H1 (cell line): ENCODE data around the gene CUL4A. TPM values are rescaled to one million over a fixed set of nuclear protein-coding genes. Genes with fewer than 3 reads are reported as not detected.
A peak's percentile ranks its signal among the peaks of the same experiment; 100 is the strongest.

Experiments used
- CTCF ChIA-PET: fragments of 300-600 bp; sonication (Branson Sonifier 250); formaldehyde crosslinking; loops from one replicate; lab custom pipeline; 2021; ENCODE audit not compliant: partially characterized antibody; lab: Charles Lee
- POLR2A ChIA-PET: fragments of 300-600 bp; sonication (Branson Sonifier 250); formaldehyde crosslinking; loops from one replicate; lab custom pipeline; 2021; ENCODE audit warnings: inconsistent platforms; ENCODE audit not compliant: partially characterized antibody; lab: Charles Lee
- DNase-seq, 2 experiments: peaks; one replicate each; pipeline versions ENCODE4 v3.0.0 to v3.0.0-alpha.2; 2010 to 2022; ENCODE audit warnings: low spot score in 2 of 2, low read depth in 1 of 2, mixed read lengths in 1 of 2
- FAIRE-seq: peaks from 2 replicates; lab custom pipeline; 2011; peaks lifted over from hg19 to GRCh38; lab: Jason Lieb, UNC
- H2AFZ ChIP-seq: 2 replicates; pipeline ENCODE4 v1.8.1; 2012; ENCODE audit warnings: low read length, inconsistent platforms
- H2AK5ac ChIP-seq: 2 replicates; pipeline ENCODE4 v1.6.1; 2013; ENCODE audit warnings: low read depth, low read length
- H2BK120ac ChIP-seq: replicated peaks from 2 replicates; pipeline ENCODE3; 2013; ENCODE audit warnings: low read depth, low read length, inconsistent platforms
- H2BK12ac ChIP-seq: 2 replicates; pipeline ENCODE4 v1.6.1; 2013; ENCODE audit warnings: low read depth, low read length
- H2BK15ac ChIP-seq: 2 replicates; pipeline ENCODE4 v1.6.1; 2013; ENCODE audit warnings: low read length
- H2BK20ac ChIP-seq: 2 replicates; pipeline ENCODE4 v1.6.1; 2013; ENCODE audit warnings: low read length
- H2BK5ac ChIP-seq: 2 replicates; pipeline ENCODE4 v1.6.1; 2013; ENCODE audit warnings: low read depth, low read length
- H3K14ac ChIP-seq: 2 replicates; pipeline ENCODE4 v1.6.1; 2013; ENCODE audit warnings: inconsistent platforms; ENCODE audit not compliant: insufficient read length
- H3K18ac ChIP-seq: 2 replicates; pipeline ENCODE4 v1.6.1; 2013; ENCODE audit warnings: low read length; ENCODE audit errors: extremely low read depth
- H3K23ac ChIP-seq: 2 replicates; pipeline ENCODE4 v1.6.1; 2013; ENCODE audit warnings: inconsistent platforms; ENCODE audit not compliant: insufficient read length
- H3K23me2 ChIP-seq: 2 replicates; pipeline ENCODE4 v1.6.1; 2013; ENCODE audit warnings: low read depth, low read length
- H3K27ac ChIP-seq: 2 replicates; pipeline ENCODE4 v1.6.1; 2011; ENCODE audit warnings: low read depth, low read length, inconsistent platforms
- H3K27me3 ChIP-seq, 4 experiments: replicated peaks in 1 of 4; 1 replicate in 1 of 4; 2 replicates in 3 of 4; pipeline versions ENCODE4 v1.6.1 to v1.8.1; 2011 to 2013; ENCODE audit warnings: low read length in 3 of 4, mild to moderate bottlenecking in 3 of 4, inconsistent platforms in 2 of 4, mixed read lengths in 2 of 4, moderate library complexity in 1 of 4; ENCODE audit not compliant: control insufficient read depth in 3 of 4, insufficient read depth in 3 of 4; ENCODE audit errors: extremely low read depth in 1 of 4
- H3K36me3 ChIP-seq, 4 experiments: 2 replicates each; pipeline versions ENCODE4 v1.6.1 to v1.8.1; 2011 to 2013; ENCODE audit warnings: mild to moderate bottlenecking in 4 of 4, low read length in 3 of 4, moderate library complexity in 2 of 4, control low read depth in 1 of 4, inconsistent platforms in 1 of 4; ENCODE audit not compliant: insufficient read depth in 4 of 4, control insufficient read depth in 2 of 4
- H3K4ac ChIP-seq: replicated peaks from 2 replicates; pipeline ENCODE3; 2013; ENCODE audit warnings: low read length, low read depth, mixed read lengths, inconsistent platforms; ENCODE audit not compliant: insufficient read length
- H3K4me1 ChIP-seq, 4 experiments: replicated peaks in 1 of 4; 1 replicate in 1 of 4; 2 replicates in 3 of 4; pipeline versions ENCODE4 v1.6.1 to v1.8.1; 2011 to 2013; ENCODE audit warnings: low read length in 3 of 4, inconsistent platforms in 2 of 4, mixed read lengths in 1 of 4; ENCODE audit not compliant: insufficient read depth in 4 of 4, control insufficient read depth in 3 of 4
- H3K4me2 ChIP-seq, 2 experiments: 2 replicates each; pipeline versions ENCODE4 v1.6.1 to v1.8.1; 2011 to 2013; ENCODE audit warnings: low read depth in 2 of 2, low read length in 2 of 2, control low read depth in 1 of 2, inconsistent platforms in 1 of 2, mild to moderate bottlenecking in 1 of 2; ENCODE audit not compliant: insufficient read depth in 1 of 2
- H3K4me3 ChIP-seq, 4 experiments: fragments of 200-600, 300-600 bp in 1 of 4; sonication (generic), shearing (Covaris generic), sonication (Bioruptor Twin) in 1 of 4; 2 replicates each; pipeline versions ENCODE4 v1.5.1 to v1.8.1; 2011 to 2016; ENCODE audit warnings: low read length in 4 of 4, low read depth in 3 of 4, control low read depth in 2 of 4, inconsistent platforms in 2 of 4, mild to moderate bottlenecking in 2 of 4, mixed read lengths in 1 of 4, moderate library complexity in 1 of 4; ENCODE audit not compliant: insufficient read depth in 2 of 4; ENCODE audit errors: extremely low read depth in 1 of 4
- H3K56ac ChIP-seq: replicated peaks from 2 replicates; pipeline ENCODE3; 2013; ENCODE audit warnings: low read depth, mild to moderate bottlenecking, mixed read lengths, low read length, inconsistent platforms; ENCODE audit not compliant: insufficient read length
- H3K79me1 ChIP-seq: 2 replicates; pipeline ENCODE4 v1.6.1; 2013; ENCODE audit warnings: low read depth, low read length, control low read depth
- H3K79me2 ChIP-seq, 2 experiments: 2 replicates each; pipeline versions ENCODE4 v1.6.1 to v1.8.1; 2012 to 2013; ENCODE audit warnings: low read length in 2 of 2, mild to moderate bottlenecking in 2 of 2, inconsistent platforms in 1 of 2; ENCODE audit not compliant: insufficient read depth in 2 of 2, control insufficient read depth in 1 of 2
- H3K9ac ChIP-seq, 4 experiments: replicated peaks in 1 of 4; 1 replicate in 1 of 4; 2 replicates in 3 of 4; pipeline versions ENCODE4 v1.6.1 to v1.8.1; 2011 to 2013; ENCODE audit warnings: low read depth in 3 of 4, low read length in 3 of 4, control low read depth in 2 of 4, mild to moderate bottlenecking in 2 of 4, moderate library complexity in 2 of 4, inconsistent platforms in 1 of 4; ENCODE audit errors: extremely low read depth in 1 of 4
- H3K9me3 ChIP-seq, 2 experiments: 2 replicates each; pipeline versions ENCODE4 v1.6.1 to v1.8.1; 2012 to 2013; ENCODE audit warnings: mild to moderate bottlenecking in 2 of 2, moderate library complexity in 2 of 2, control low read depth in 1 of 2, inconsistent platforms in 1 of 2, low read depth in 1 of 2, low read length in 1 of 2, mixed read lengths in 1 of 2; ENCODE audit not compliant: insufficient read depth in 2 of 2
- H4K20me1 ChIP-seq, 2 experiments: replicated peaks in 1 of 2; 2 replicates each; pipeline versions ENCODE3 to v1.8.1; 2011 to 2013; ENCODE audit warnings: inconsistent platforms in 2 of 2, low read length in 2 of 2, mild to moderate bottlenecking in 1 of 2; ENCODE audit not compliant: insufficient read depth in 2 of 2, control insufficient read depth in 1 of 2
- H4K5ac ChIP-seq: 2 replicates; pipeline ENCODE4 v1.6.1; 2013; ENCODE audit warnings: low read length, low read depth, mixed read lengths, inconsistent platforms; ENCODE audit not compliant: insufficient read length
- H4K8ac ChIP-seq: 2 replicates; pipeline ENCODE4 v1.8.0; 2013; ENCODE audit warnings: mild to moderate bottlenecking, moderate library complexity, low read length, inconsistent platforms; ENCODE audit not compliant: insufficient read depth; ENCODE audit errors: extremely low read depth
- H4K91ac ChIP-seq: replicated peaks from 2 replicates; pipeline ENCODE3; 2013; ENCODE audit warnings: low read length, mixed read lengths, inconsistent platforms; ENCODE audit not compliant: insufficient read length
- ASH2L ChIP-seq: fragments of 200-600, 300-600 bp; sonication (generic); IDR thresholded peaks from one replicate; pipeline ENCODE4 v1.7.1; 2017; ENCODE audit warnings: low read length
- CEBPB ChIP-seq: IDR thresholded peaks from 2 replicates; pipeline ENCODE4 v1.6.1; 2012; ENCODE audit warnings: low read depth, low read length
- TAF1 ChIP-seq: IDR thresholded peaks from 2 replicates; pipeline ENCODE4 v1.6.1; 2011; ENCODE audit warnings: mild to moderate bottlenecking, low read depth, low read length
- WGBS, 2 experiments: shearing (Covaris generic) in 1 of 2; methylation state at CpG; one replicate each; pipeline versions ENCODE4 v1.1.6 to v1.1.7; 2013 to 2015; ENCODE audit warnings: low lambda C conversion rate in 2 of 2, mixed read lengths in 2 of 2, inconsistent platforms in 1 of 2, low coverage in 1 of 2, missing lambda C conversion rate in 1 of 2; ENCODE audit not compliant: insufficient replicate concordance in 2 of 2, insufficient coverage in 1 of 2, insufficient read length in 1 of 2; ENCODE audit errors: extremely low coverage in 1 of 2, missing lambda C conversion rate in 1 of 2; 5-methylcytosine and 5-hydroxymethylcytosine counted together
- polyA plus RNA-seq, 7 experiments: library from polyadenylated mRNA; depleted of rRNA in 3 of 7; stranded (reverse) in 5 of 7; unstranded in 2 of 7; fragments of >200 nt in 5 of 7; fragments of 200-250 nt in 2 of 7; gene quantifications; 1 replicate in 5 of 7; 2 replicates in 1 of 7; 4 replicates in 1 of 7; pipeline versions ENCODE4 v1.2.1 to v1.2.3, GENCODE V29; 2011 to 2013; ENCODE audit warnings: missing spikeins in 2 of 7, mixed read lengths in 2 of 7
- total RNA-seq: library from RNA; stranded (reverse); fragmentation: NEBNext Ultra II Directional; extraction: Animal tissue kit (Norgen Biotek cat#: 25700); gene quantifications from 2 replicates; pipeline ENCODE4 v1.2.1, GENCODE V29; 2021

CUL4A gene
- total and polyA plus RNA-seq, 2 of the 8 experiments (the other 6 are each of a cell fraction or from before 2014, with no cell fraction given), result 54.7 to 101 TPM

- peaks cover 7% of the 10 kb centered on the region for H3K79me1 ChIP-seq
- H3K36me3 ChIP-seq, result no peaks in the 10 kb centered on the region; a peak in 1 of 8 replicates
- POLR2A ChIA-PET, result interaction anchor here (0.6 to 1.7 kb wide), 4 partner anchors 10 to 38 kb away, joined by 3 to 4 read pairs (median 4); no protein-coding TSS in a partner anchor
- peaks cover 13 to 73% of the 10 kb centered on the region in 2 experiments for H3K79me2 ChIP-seq
- no peak overlapping the region for H4K5ac ChIP-seq
- no peak overlapping the region for H3K4me2 ChIP-seq
- no peak overlapping the region for H2BK20ac ChIP-seq
- H3K4me1 ChIP-seq, result peaks cover 0 to 1% (median 0%) of the 10 kb centered on the region in 4 experiments; a peak in 3 of 7 replicates
- H3K23me2 ChIP-seq, result peaks cover 8% of the 10 kb centered on the region
- H3K18ac ChIP-seq, result no peak overlapping the region
- DNase-seq (no peak), FAIRE-seq (no peak)
- no peak overlapping the region for H3K4me3 ChIP-seq
- no peak overlapping the region for H2BK12ac ChIP-seq
- H2AK5ac ChIP-seq, result no peak overlapping the region
- H2BK120ac ChIP-seq, result no peak overlapping the region
- H3K27ac ChIP-seq, result no peak overlapping the region
- H3K9ac ChIP-seq, result no peak overlapping the region
- no peak overlapping the region for H2AFZ ChIP-seq
- no peak overlapping the region for H3K56ac ChIP-seq
- no peak overlapping the region for H2BK5ac ChIP-seq
- H3K23ac ChIP-seq, result no peak overlapping the region
- H3K14ac ChIP-seq, result no peak overlapping the region
- H3K4ac ChIP-seq, result no peak overlapping the region
- no peak overlapping the region for H4K91ac ChIP-seq
- WGBS, 2 experiments, result 89% methylated on average over 7 of the region's 7 CpGs; no CpG with 5 or more reads in 1 of the 2 experiments
- no peak overlapping the region for H4K8ac ChIP-seq
- CTCF ChIA-PET, result interaction anchor here (0.7 to 3.0 kb wide), 3 partner anchors 17 to 92 kb away, joined by 3 to 8 read pairs (median 6); no protein-coding TSS in a partner anchor
- no peak overlapping the region for H2BK15ac ChIP-seq
- no peak for TF ChIP-seq TAF1
- TF ChIP-seq ASH2L, result no peak
- TF ChIP-seq CEBPB, result peak; percentile 87; the same call in 1 of the 2 replicates
- TF ChIP-seq, all 59 proteins: peak for 1
- H3K27me3 ChIP-seq, result no peaks in the 10 kb centered on the region; a peak in 3 of 7 replicates
- H4K20me1 ChIP-seq, result peaks cover 5 to 11% of the 10 kb centered on the region in 2 experiments
- no peaks in the 10 kb centered on the region for H3K9me3 ChIP-seq
Observed at GRCh38 chr13:113299951-113300350, 90.5 kb downstream of the CUL4A start.
